Activated naive CD4-positive, alpha-beta T cell treated with Interleukin-2 at 50 U/mL for 16 hours (primary cell): Measurements from ENCODE around the gene PTPRM.

Experiments
- DNase-seq: peaks from one replicate; pipeline ENCODE4 v3.0.0-alpha.2; 2020

Gene PTPRM

DNA sequence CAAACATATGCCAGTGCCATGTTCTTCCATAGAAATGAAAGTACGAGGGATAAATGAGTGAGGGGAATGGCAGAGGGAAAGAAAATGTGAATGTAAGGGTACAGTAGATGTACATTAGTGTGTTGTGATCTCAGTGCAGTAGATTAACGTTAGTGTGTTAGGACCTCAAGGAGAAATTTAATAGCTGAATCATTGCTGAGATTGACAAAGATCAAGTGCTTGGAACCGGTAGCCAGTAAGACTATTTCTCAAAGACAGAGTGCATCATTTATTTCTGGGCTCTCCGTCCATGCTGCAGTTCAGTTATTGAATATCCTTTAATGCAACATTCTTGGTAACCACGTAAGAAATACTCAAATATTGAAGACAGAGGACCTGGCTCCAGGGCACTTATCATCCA lies 246.0 kb downstream of the PTPRM start:
- no peak for DNase-seq

DNA sequence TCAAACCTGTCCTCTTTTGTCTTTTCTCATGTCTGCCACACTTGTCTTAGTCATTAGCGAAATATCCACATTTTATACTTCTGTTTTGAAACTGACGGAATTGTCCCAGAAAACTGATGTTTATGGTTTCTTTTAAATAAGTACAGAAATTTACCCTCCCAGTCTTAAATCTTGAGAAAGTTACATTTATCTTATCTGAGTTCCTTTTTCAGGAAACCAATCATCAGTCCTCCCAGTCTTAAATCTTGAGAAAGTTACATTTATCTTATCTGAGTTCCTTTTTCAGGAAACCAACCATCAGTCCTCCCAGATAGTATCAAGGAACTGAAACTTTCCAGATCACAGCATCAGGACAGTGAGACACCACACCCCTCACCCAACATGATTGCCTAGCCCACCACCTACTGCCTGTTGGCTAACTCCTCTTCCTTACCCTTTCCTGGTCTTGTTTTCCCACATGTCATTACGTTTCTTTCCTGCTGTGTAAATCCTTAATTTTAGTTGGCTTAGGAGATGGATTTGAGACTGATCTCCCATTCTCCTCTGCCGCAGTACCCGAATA lies 247.7 kb downstream of the PTPRM start:
- no peak for DNase-seq

DNA sequence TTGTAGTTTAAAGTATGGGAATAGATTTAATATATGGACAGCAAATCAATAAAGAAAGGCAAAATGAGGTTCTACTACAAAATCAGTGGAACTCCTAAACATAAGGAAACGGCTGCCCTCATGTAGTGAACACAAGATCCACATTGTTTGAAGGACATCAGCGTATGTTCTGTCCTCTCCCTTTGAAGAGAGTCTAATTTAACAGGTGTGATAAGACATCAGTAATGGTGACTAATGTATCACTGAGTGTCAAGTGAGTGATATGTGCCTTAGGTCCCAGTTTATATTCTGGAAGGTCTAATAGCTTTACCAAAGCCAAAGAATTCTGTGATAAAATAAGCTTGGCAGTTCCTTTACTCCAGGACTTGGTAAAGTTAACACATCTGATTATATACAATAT lies 248.7 kb downstream of the PTPRM start:
- DNase-seq: no peak

DNA sequence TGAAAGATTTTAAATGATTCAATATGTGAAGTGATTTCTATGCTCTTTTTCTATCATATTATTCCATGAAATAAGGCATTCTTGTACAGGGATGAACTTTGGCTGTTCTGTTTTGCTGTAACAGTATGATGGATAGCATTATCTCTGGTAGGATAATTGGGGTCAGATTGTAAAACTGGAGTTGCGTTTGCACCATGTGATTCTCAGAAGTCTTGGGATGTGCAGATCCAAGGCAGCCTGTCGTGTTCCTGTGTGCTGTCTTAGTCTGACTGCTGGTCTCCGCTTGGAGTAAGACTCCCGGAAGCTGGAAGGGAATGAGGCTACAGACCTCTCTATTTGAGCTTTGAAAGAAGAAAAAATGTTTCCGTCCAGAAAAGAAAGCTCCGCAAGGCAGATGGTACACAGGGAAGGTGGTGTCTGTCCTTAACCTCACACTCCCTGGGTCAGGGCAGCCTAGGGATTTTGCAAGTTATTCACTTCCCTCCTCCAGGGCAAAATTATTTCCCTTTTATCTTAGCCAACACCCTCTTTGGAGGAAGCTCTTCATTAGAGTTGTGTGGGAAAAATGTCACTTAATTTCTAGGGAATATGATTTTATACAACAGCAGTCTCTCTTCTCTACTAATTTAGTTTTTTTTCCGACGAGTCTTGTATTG lies 250.6 kb downstream of the PTPRM start:
- no peak for DNase-seq

GRCh38 chr18:7821784-7822183 lies 254.7 kb downstream of the PTPRM start:
- no peak for DNase-seq

DNA sequence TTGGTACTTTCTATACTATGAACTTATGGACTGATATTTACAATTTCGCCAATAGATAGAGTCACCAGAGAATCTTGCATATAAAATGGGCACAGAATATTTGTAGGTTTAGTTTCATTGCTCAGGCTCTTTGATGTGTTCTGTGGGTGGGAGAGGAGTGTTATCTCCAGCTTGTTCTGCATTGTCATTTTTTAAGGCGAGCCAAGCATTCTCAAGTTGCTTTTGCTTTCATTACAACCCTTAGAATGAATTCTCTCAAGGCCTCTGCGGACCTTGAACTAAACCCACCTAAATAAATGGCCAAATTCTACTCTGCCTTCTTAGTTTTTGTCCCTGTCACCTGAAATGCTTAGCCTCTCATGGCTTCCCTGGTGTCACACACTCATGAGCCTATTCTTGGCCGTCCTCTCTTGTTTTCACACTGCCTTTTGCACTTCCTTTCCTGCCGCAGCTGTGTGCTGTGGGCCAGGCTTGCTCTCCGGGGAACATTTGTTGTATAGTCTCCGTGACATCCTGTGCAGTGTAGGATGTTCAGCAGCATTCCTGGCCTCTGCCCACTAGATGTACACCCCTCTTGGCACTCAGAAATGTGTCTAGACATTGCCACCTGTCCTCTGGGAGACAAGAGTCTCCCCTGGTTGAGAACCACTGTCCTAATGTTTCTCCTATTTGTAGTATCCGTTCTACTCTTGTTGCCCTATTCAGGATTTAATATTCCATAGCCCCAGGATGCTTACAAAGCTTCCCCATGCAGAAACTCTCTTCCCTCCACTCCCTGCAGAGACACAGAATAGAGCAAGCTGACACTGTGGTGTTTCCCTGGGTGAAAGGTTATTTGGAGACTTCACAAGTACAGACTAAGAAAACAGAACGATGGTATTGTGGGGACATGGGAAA lies 255.6 kb downstream of the PTPRM start:
- DNase-seq: no peak

DNA sequence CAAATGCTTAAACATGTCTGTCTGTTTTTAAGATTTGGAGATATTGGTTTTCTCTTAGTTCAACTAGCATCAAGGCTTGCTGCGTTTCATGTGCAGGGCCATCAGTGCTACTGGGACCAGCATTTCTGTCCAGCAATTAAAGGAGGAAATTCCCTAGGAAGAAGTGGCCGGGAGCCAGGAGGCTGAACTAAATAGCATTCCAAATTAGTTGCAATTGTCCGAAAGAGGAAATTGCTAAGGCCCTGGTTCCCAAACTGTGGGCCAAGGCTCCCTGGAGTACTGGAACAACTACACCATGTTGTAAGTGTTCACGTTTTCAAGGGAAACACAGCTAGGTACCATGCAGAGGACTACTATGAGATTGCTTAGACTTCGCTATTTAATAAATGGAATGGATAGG lies 257.9 kb downstream of the PTPRM start:
- no peak for DNase-seq

GRCh38 chr18:7830468-7830867 lies 263.4 kb downstream of the PTPRM start:
- DNase-seq: no peak

GRCh38 chr18:7839548-7839947 lies 272.4 kb downstream of the PTPRM start:
- no peak for DNase-seq

DNA sequence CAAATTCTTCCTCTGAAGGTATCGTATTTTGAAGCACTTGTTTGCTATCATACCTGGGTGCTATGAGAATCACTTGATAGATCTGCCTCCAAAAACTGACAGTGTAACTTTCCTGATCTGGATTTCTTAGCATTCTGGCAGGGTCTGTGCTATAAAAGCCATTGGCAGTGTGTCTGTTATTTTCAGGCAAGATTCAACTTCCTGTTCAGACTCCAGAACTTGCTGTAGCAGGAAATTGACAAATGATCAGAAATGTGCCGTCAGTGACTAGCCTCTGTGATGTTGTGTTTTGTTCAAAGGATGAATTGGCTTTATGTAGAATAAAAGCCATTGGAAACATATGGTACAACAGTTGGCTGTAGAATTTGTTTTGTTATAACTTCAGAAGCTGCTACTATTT lies 273.3 kb downstream of the PTPRM start:
- no peak for DNase-seq

DNA sequence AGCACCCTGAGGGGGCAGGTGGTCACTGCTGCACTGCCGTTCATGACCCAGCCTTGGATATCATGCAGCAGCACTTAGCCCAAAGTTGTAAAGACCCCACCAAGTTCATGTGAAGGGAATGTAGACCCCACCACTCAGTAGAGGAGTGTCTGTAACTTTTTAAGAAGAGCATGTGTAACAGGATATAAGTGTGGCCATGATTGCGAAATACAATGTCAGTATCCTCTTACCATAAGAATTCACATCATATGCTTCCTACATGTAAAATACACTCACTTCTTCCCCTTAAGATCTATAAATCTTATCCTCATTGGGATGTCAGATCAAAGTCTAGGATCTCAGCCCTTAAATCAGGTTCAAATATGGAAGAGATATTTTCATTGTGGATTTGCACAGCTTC lies 276.9 kb downstream of the PTPRM start:
- DNase-seq: no peak

GRCh38 chr18:7844418-7844817 lies 277.3 kb downstream of the PTPRM start:
- DNase-seq: no peak

DNA sequence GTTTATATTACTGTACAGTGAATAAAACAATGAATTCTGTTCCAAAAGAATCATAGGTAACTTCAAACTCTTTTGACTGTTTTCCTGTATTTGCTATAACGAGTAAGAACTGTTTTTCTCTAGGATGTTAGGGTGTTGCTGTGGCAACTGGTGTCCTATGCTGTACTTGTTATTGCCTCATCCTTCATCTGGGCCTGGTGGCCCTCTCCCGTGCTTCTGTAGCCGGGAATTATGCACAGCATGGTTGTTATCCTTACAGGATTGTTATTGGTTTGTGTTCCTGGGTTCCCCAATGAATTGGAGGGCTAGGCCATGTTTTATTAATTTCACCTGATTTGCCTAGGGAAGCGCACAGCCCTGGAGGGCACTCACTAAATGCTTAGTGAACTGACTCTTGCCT lies 279.2 kb downstream of the PTPRM start:
- DNase-seq: no peak

GRCh38 chr18:7847357-7848053 lies 280.4 kb downstream of the PTPRM start:
- DNase-seq: no peak

DNA sequence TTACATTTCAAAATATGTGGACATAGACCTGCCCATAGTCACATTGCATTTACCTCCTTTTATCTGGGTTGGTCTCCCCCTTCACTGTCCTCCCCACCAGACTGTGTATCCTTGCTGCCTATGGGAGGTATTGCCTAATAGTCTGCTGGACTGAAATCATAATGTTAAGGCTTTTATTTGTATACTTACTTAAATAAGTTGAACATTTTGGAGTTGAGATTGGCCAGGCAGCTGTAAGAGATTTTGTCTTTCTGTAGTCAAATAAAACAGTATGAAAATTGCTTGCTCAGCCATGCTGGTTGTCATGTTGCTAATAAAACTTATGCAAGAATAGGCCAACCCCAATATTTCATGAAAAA lies 280.9 kb downstream of the PTPRM start:
- DNase-seq: no peak

DNA sequence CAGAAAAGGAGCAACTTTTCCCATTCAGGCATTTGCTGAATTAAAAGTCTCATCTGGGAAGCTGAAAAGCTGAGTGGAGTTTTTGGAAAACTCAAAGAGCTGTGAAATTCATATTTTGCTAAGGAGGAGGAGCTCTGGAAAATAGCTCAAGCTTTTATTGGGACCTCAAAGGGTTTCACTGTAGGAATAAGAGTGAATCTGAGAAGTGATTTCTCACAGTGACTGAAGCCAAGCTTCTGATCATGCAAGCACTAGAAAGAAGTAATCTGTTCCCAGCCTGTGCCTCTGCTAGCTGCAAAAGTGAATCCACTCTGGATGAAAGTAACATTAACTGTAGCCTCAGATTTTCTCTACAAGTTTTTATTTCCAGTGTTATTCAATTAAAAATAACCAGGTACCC lies 283.3 kb downstream of the PTPRM start:
- DNase-seq: no peak

GRCh38 chr18:7855028-7855427 lies 287.9 kb downstream of the PTPRM start:
- DNase-seq: no peak

DNA sequence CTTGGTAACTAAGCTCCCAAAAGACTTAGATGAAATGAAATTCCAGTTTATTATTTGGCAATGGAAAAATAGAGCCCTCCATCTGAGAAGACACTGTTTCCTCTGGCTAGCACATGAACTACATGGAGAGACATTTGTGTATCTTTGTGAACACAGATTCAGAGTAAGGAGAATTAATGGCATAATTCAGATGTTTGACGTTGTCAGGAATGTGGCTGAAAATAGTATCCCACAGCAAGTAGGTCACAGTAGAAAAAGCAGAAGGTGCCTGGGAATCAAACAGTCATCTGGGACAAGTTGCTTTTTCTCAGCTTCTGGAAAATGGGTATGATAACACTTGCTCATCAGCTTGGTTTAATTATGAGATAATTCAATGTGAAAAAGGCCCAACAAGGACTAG lies 288.6 kb downstream of the PTPRM start:
- no peak for DNase-seq

DNA sequence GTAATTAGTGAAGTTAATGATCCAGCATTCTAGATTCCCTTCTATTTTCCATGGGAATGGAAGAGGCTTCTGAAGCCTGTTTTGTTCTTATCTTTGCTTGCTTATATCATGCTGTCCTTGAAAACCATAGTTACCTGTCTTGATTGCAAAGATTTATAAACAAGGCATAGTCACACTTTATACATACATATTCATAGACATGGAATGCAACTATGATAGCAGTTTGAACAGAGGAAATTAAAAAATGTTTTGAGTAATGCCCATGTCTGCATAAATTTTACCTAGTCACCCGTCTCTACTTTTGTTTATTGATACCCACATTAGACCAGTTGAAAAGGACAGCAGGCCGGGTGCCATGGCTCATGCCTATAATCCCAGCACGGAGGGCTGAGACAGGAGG lies 289.0 kb downstream of the PTPRM start:
- no peak for DNase-seq

DNA sequence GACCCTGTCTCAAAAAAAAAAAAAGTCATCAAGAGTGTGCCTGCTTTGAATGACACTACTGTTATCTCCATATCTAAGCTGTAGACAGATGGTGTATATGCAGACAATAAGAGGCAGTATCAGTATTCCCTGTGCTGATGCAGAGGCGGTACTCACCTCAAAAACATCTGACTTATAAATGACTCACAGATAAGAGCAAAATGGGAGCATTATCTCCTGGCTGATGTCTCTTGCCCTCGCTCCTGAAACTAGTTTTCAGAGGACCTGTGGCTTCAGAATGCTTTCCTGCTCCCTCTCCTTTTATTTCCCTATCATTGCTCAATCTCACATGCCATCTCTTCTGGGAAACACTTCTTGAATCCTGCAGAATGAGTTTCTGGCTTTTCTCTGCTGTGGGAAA lies 289.6 kb downstream of the PTPRM start:
- DNase-seq: no peak

GRCh38 chr18:7857562-7857961 lies 290.4 kb downstream of the PTPRM start:
- no peak for DNase-seq

DNA sequence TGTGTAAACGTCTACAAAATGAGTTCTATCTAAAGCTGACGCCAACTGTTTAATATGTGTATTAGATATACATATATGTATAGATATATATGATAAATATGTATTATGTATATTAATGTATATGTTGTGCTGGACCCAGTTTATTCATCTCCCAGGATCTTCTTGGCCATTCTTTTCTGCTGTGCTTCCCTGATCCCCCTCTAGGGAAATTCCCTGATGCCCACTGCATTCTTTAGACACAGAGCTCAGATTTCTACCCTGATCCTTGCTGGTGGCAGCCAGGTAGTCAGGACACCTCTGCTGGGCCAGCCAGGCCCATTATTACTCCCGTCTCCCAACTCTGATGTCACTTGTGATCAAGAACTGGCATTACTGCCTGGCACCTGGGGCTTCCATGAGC lies 292.0 kb downstream of the PTPRM start:
- no peak for DNase-seq

DNA sequence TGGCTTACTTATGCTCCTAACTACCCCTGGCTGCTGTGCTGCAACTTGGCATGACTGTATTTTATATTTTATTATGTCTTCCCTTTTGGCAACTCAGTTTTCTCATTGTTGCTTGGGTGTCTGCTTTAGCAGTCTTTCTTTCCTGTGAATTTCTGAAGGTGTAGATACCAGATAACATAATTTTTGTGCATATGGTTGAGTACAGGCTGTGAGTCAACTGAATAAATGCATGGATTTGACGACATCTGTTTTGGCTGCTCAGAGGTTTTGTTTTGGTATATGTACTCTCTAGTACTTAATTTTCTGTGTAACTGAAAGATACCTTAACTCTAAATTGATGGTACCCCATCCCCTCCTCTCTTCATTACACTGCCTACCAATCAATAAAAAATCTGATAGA lies 303.1 kb downstream of the PTPRM start:
- DNase-seq: no peak

DNA sequence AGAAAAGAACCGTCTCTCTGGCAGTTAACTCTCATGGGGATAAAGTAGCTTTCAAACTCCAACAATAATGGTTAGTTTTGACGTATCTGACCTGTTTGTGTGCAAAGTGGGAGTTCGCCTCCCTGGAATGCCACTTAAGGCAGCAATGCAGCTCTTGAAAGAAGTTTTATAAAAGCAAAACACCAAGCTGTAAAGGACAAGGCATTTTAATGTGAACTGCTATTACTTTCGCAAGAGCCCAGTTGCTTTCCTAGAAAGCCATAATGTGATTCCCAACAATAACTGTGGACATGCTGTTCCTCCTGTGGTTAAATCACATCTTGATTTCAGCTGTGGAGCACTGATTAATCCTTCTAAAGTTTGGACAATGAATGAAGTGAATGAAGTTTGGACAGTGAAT lies 303.7 kb downstream of the PTPRM start:
- no peak for DNase-seq
